NCI-H128 (cell line): ENCODE data around the gene FAM120B.

ENCODE experiments used
- DNase-seq: peaks from one replicate; lab custom pipeline; 2025; ENCODE audit not compliant: unreplicated experiment; lab: John Stamatoyannopoulos, UW

Gene FAM120B

GRCh38 chr6:170286246-170286933 lies 20.2 kb upstream of the FAM120B start:
- DNase-seq = no peak

GRCh38 chr6:170286934-170287265 lies 19.7 kb upstream of the FAM120B start:
- no peak for DNase-seq

DNA sequence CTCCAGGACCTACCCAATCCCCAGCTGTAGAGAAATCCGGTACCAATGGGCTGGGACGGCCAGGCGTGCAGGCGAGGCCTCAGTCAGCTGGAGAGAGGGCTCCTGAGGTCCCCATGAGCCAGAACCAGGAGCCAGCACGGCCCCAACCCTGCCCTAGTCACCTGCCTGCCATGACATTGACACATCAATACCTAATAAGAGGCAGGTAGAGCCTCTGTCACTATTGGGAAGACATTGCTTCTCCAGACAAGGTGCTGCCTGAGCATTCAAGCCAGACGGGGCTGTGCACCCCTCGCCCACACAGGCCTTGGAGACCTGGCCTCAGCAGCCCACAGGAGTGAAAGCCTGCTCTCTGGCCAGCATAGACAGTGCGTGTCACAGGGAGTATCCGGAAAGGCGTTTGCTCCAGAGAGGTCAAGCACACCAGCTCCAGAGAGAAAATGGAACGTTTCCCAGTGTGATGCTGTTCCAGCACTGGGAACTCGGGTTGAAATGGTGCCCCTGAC lies 19.1 kb upstream of the FAM120B start:
- DNase-seq = no peak

DNA sequence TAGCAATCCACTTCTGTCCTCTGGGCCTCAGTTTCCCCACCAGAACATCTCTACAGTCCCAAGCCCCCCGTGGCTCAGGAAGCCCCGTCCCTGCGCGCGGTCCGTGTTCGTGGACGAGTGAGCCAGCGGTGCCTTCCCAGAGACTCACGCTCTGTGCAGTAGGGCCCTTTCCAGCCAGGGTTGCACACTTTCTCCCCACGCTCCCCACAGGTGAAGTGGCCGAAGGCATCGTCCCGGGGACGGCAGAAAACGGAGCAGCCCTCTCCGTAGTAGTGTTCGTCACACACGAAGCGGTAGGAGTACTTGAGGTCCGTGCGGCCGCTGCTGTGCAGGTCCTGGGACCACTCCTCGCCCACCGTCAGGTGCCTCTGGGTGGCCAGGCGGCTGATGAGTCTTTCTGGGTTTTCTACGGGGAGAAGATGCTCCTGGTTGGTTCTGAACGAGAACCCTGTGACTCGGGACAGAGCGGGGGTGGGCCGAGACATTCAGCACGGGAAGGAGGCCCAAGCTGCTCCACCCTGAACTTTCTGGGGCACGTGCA lies 18.4 kb upstream of the FAM120B start:
- DNase-seq = no peak

DNA sequence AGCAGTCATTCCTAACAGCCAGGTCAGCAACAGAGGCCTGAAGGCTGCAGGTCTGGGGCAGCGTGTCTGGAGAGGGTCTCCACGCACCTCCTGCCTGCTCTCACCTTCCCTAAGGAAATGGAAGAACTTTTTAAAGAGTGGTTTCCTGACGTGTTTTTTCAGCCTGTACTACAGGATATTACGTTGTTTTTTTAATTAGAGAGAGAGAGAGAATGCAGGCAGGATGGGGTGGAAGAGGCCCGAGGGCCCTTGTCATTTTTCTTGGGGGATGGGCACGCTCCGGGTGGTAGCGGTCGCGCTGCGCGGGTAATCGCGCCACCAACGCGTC lies 17.7 kb upstream of the FAM120B start:
- no peak for DNase-seq

GRCh38 chr6:170289180-170289931 lies 17.2 kb upstream of the FAM120B start:
- DNase-seq = no peak

DNA sequence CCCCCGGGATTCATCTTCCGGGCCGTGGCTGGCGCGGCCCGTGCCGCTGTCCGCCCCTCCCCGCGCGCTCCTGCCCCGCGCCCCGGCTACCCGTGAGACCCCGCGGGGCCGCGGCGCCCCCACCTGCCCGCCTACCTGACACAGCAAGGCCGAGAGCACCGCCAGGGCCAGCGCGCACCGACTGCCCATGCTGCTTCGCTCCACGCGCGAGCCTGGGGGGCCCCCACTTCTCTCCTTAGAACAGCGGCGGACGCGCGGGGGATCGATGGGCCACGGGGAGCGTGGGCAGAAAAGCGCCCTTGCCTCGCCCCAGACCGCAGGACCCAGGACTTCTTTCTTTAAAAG lies 16.6 kb upstream of the FAM120B start:
- DNase-seq = no peak

DNA sequence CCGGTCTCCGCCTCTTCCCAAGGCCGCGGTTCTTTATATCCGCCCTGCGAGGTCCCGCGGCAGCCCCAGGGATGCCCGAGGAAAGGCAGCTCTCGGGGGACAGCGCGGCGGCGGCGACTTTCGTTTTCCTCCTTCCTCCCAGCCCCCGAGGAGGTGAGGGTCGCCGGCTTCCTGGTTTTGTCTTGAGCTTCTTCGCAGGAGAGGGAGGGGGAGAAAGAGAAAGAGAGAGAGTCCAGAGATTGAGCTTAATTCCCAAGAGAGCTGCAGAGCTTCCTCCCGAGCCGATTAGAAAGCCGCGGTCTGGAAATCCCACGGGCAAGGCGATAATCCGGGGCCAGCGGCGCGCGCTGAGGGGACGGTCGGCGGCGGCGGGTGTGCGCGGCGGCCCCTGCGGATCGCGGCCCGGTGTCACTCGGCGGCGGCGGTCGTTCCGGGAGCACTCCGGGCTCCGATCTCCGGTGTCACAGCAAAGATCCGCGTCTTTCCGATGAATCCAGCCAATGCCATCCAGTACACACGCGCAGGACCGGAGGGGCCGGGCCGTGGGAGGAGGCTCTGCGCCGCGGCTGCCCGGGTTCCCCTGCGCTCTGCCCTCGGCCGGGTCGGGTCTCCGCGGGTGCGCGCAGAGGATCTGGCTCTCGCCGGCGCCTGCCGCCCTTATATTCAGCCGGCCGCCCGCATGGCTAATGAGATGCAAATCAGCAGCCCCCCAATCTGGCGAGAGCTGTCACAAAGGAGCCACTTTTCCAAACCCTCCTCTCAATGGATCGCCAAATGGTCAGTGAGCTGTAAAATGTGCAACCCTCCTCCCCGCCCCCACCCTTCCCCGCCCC lies 16.0 kb upstream of the FAM120B start, which contains the start of gene DLL1:
Gene DLL1, minus strand, starts transcription at position 783 of the 833 bp plus-strand sequence. CDS start 939 bp downstream, outside the sequence.
- peak; percentile 43 for DNase-seq

- DNase-seq = peak; percentile 57
These were observed 15.1 kb upstream of the FAM120B start for GRCh38 chr6:170291271-170292110.

DNA sequence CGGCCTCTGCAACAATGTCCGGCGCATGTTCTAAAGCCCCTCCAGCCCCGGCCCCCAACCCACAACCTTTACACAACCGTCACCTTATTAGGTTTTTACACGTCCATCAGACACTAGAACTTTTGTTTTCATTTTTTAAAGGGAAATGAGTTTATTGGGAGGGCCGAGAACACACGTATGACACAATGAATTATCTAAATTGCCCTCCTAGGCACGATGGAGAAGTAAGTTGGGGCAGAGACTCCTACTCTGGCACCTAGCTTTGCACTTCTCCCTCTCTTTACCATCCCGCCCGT lies 14.5 kb upstream of the FAM120B start:
- DNase-seq = no peak

DNA sequence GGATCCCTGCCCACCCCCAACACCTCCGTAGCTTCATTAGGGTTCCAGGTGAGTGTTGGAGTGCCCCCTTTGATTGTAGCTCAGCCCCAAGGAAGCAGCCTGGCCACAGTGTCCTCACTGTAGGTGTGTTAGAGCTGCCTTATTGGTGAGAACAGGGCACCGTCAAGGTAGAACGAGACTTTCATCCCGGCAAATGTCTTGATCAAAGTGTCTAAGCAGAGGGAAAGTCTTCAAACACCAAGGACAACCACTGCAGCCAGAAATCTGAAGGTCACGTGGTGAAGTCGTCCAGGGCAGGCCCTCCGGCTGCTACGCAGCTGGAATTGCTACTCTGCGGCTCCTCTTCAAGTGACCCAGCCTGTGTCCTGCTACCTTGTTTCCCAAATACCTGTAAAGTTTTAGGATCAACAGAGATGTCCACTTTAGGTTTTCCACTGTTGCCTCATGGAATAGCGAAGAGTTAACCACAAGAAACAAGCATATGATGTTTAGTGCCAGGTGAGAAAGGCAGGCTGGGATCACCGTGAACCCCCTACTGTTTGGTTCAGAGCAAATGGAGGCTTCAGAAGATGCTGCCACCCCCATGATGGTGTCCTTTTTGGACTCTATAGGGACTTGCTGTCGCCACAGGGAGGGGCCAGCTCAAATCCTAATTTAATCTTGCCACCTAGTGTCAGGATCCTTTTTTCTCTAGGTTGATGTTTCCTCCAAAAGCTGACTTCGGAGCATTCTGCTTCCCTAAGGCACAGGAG lies 14.0 kb upstream of the FAM120B start:
- DNase-seq = peak; percentile 23

GRCh38 chr6:170293341-170294231 lies 13.0 kb upstream of the FAM120B start:
- DNase-seq = no peak

- DNase-seq = no peak
These were observed 12.2 kb upstream of the FAM120B start for GRCh38 chr6:170294298-170294730.

DNA sequence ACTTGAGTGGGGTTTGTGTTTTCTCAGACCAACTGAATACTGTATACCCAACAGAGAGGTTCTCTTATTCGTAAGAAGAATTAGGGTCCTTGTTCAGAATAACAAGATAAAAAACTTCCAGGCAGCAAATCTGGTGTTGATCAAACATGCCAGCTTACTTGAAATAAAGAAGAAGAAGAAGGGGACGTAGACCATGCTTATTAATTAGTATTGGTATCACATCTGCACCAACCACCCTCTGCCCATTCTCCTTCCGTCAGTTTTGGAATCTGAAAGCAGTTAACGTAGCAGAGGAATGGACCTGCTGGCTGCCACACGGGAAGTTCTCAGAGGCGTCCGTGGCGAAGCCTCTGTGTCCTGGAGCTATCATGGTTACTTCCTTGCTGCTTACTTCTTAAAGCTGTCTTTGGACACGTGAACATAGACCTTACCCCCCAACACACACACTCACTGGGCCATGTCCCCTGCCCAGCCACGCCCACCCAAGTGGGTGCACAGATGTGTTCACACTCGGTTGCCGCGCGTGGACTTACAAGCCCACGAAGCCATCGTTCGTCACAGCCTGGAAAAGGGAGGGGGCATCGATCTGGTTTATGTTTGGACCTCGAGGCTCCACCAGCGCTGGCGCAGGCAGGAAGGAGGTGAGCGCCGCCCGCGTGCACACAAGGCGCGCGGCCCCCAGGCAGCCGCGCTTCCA lies 11.6 kb upstream of the FAM120B start:
- DNase-seq = no peak

DNA sequence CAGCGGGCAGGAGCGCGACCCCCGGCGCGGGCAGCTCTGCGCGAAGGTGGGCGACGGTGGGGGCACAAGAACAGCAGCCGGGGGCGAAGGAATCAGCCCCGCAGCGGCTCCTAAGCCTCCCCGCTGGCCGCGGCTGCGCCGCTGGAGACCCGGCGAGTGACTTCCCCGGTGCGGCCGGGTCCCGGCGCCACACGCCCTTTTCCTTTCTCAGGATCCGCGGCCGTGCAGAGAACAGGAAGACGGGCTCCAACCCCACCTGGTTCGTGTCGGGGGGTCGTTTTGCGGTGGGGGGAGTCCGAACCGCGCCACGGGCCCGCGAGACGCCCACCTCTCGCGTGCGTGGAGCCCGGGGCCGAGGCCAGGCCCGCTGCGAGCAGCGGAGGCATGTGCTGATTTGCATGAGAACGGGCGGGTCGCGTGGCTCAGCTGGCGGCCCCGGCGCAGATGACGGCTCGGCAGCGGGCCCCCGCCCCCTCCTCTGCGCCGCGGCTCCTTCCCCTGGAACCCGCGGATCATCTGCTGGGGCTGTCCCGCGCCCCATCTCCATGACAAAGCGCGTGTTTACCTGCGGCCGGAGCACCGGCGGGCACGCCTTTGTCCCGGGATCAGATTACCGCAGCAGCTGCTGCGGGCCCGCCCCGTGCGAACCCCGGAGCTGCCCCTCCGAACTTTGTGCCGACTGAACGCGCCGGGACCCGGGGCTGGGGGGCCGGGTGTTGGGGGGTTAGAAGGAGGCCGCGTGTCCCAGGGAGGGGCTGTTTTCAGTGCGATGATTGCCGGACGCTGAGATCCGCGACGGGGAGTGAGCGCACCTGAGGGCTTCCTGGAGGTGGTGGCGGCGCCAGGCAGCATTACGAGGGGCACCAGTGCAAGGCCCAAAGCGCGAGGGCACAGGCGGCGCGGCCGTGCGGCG lies 10.8 kb upstream of the FAM120B start:
- no peak for DNase-seq

GRCh38 chr6:170296423-170296745 lies 10.2 kb upstream of the FAM120B start:
- no peak for DNase-seq

GRCh38 chr6:170296746-170297575 lies 9.6 kb upstream of the FAM120B start:
- DNase-seq = no peak
